Measurements from ENCODE around the gene WAPL.
A peak's percentile ranks its signal among the peaks of the same experiment; 100 is the strongest.

The WAPL gene

GRCh38 chr10:86434656-86435055, 86.9 kb downstream of the WAPL start:
- no peaks in the 10 kb centered on the region for H4K20me1 ChIP-seq (ENCODE audit: control insufficient read depth, insufficient read depth, low read depth, low read length)
- H3K9me3 ChIP-seq (ENCODE audit: control insufficient read depth, insufficient read depth, low read length) = no peaks in the 10 kb centered on the region
- H3K79me2 ChIP-seq (ENCODE audit: control insufficient read depth, low read length) = no peaks in the 10 kb centered on the region
- H3F3A ChIP-seq (ENCODE audit: control insufficient read depth, insufficient read depth) = peaks cover 37% of the 10 kb centered on the region
- H3K27me3 ChIP-seq (ENCODE audit: control insufficient read depth, low read length) = no peaks in the 10 kb centered on the region
- peaks cover 52% of the 10 kb centered on the region for H3K36me3 ChIP-seq (ENCODE audit: control insufficient read depth, low read length)
- H3K4me3 ChIP-seq (ENCODE audit: low read length) = no peak overlapping the region
- H3K27ac ChIP-seq (ENCODE audit: low read depth, low read length) = no peak overlapping the region
- H3K4me1 ChIP-seq (ENCODE audit: control insufficient read depth, low read length) = no peaks in the 10 kb centered on the region
- TF ChIP-seq CTCF (IDR thresholded peaks at IDR 0.05; ENCODE audit: low read depth, low read length, poor library complexity, severe bottlenecking) (no peak), EZH2phosphoT487 (IDR thresholded peaks at IDR 0.05; ENCODE audit: borderline replicate concordance, low read length) (no peak)
- no peak overlapping the region for H3K4me2 ChIP-seq (ENCODE audit: low read length)
- no peaks in the 10 kb centered on the region for H3K9me2 ChIP-seq (replicated peaks; ENCODE audit: control insufficient read depth, low read length)

- no peaks in the 10 kb centered on the region for H3K9me3 ChIP-seq (ENCODE audit: control insufficient read depth, insufficient read depth, low read length)
- H3K27me3 ChIP-seq (ENCODE audit: control insufficient read depth, low read length) = no peaks in the 10 kb centered on the region
- TF ChIP-seq CTCF (IDR thresholded peaks at IDR 0.05; ENCODE audit: low read depth, low read length, poor library complexity, severe bottlenecking) = no peak
- no peak for TF ChIP-seq EZH2phosphoT487 (IDR thresholded peaks at IDR 0.05; ENCODE audit: borderline replicate concordance, low read length)
- no peak overlapping the region for H3K4me3 ChIP-seq (ENCODE audit: low read length)
- H3K4me1 ChIP-seq (ENCODE audit: control insufficient read depth, low read length) = peaks cover 11% of the 10 kb centered on the region
- H3K36me3 ChIP-seq (ENCODE audit: control insufficient read depth, low read length) = no peaks in the 10 kb centered on the region
- H3F3A ChIP-seq (ENCODE audit: control insufficient read depth, insufficient read depth) = peaks cover 14% of the 10 kb centered on the region
- no peaks in the 10 kb centered on the region for H3K9me2 ChIP-seq (replicated peaks; ENCODE audit: control insufficient read depth, low read length)
- H3K79me2 ChIP-seq (ENCODE audit: control insufficient read depth, low read length) = no peaks in the 10 kb centered on the region
- H3K27ac ChIP-seq (ENCODE audit: low read depth, low read length) = no peak overlapping the region
- no peaks in the 10 kb centered on the region for H4K20me1 ChIP-seq (ENCODE audit: control insufficient read depth, insufficient read depth, low read depth, low read length)
- H3K4me2 ChIP-seq (ENCODE audit: low read length) = no peak overlapping the region
Measured at GRCh38 chr10:86423739-86424138, 97.9 kb downstream of the WAPL start.

GRCh38 chr10:86419101-86419500, 102.5 kb downstream of the WAPL start:
- H3F3A ChIP-seq (ENCODE audit: control insufficient read depth, insufficient read depth) = peaks cover 24% of the 10 kb centered on the region
- H3K36me3 ChIP-seq (ENCODE audit: control insufficient read depth, low read length) = no peaks in the 10 kb centered on the region
- H3K4me1 ChIP-seq (ENCODE audit: control insufficient read depth, low read length) = peaks cover 57% of the 10 kb centered on the region
- peak overlapping the region; percentile 35 for H3K27ac ChIP-seq (ENCODE audit: low read depth, low read length)
- H4K20me1 ChIP-seq (ENCODE audit: control insufficient read depth, insufficient read depth, low read depth, low read length) = no peaks in the 10 kb centered on the region
- no peaks in the 10 kb centered on the region for H3K9me2 ChIP-seq (replicated peaks; ENCODE audit: control insufficient read depth, low read length)
- H3K79me2 ChIP-seq (ENCODE audit: control insufficient read depth, low read length) = no peaks in the 10 kb centered on the region
- H3K4me3 ChIP-seq (ENCODE audit: low read length) = no peak overlapping the region
- H3K4me2 ChIP-seq (ENCODE audit: low read length) = peak overlapping the region; percentile 54
- no peaks in the 10 kb centered on the region for H3K27me3 ChIP-seq (ENCODE audit: control insufficient read depth, low read length)
- TF ChIP-seq CTCF (IDR thresholded peaks at IDR 0.05; ENCODE audit: low read depth, low read length, poor library complexity, severe bottlenecking) = no peak
- no peak for TF ChIP-seq EZH2phosphoT487 (IDR thresholded peaks at IDR 0.05; ENCODE audit: borderline replicate concordance, low read length)
- no peaks in the 10 kb centered on the region for H3K9me3 ChIP-seq (ENCODE audit: control insufficient read depth, insufficient read depth, low read length)

Measured in DOHH2 (cell line).